DND-41 (cell line): ENCODE results near the gene NMB.

ENCODE experiments used
- ATAC-seq: fragments of 200-7000 bp; cut with Tn5 transposase; 3 replicates; pipeline ENCODE4 v1.9.1; 2021; ENCODE audit warnings: low read depth; ENCODE audit not compliant: insufficient read depth
- DNase-seq: peaks from one replicate; pipeline ENCODE4 v3.0.0-alpha.2; 2020
- H2AFZ ChIP-seq: 2 replicates; pipeline ENCODE4 v1.6.0; 2012; ENCODE audit warnings: low read depth, low read length
- H3K27ac ChIP-seq: 2 replicates; pipeline ENCODE4 v1.5.1; 2012; ENCODE audit warnings: low read length, inconsistent platforms
- H3K27me3 ChIP-seq: fragments of 200-600 bp; sonication (generic); 2 replicates; pipeline ENCODE4 v1.6.0; 2012; ENCODE audit warnings: low read length, mild to moderate bottlenecking, inconsistent platforms; ENCODE audit not compliant: insufficient read depth, poor library complexity
- H3K36me3 ChIP-seq: 2 replicates; pipeline ENCODE4 v1.5.1; 2012; ENCODE audit warnings: low read length, inconsistent platforms; ENCODE audit not compliant: insufficient read depth
- H3K4me1 ChIP-seq: 2 replicates; pipeline ENCODE4 v1.5.1; 2012; ENCODE audit warnings: mild to moderate bottlenecking, low read length; ENCODE audit not compliant: insufficient read depth
- H3K4me2 ChIP-seq: 2 replicates; pipeline ENCODE4 v1.6.0; 2012; ENCODE audit warnings: mild to moderate bottlenecking, moderate library complexity, low read length, inconsistent platforms; ENCODE audit not compliant: insufficient read depth
- H3K4me3 ChIP-seq, 2 experiments: fragments of 200-600 bp in 1 of 2; shearing (Covaris generic) in 1 of 2; 2 replicates each; pipeline ENCODE4 v1.5.1; 2012 to 2016; ENCODE audit warnings: inconsistent platforms in 2 of 2, low read length in 2 of 2, mild to moderate bottlenecking in 2 of 2, low read depth in 1 of 2, moderate library complexity in 1 of 2
- H3K79me2 ChIP-seq: 2 replicates; pipeline ENCODE4 v1.6.0; 2012; ENCODE audit warnings: low read length, inconsistent platforms; ENCODE audit not compliant: insufficient read depth
- H3K9ac ChIP-seq: 2 replicates; pipeline ENCODE4 v1.6.0; 2012; ENCODE audit warnings: low read depth, mild to moderate bottlenecking, inconsistent platforms, low read length, moderate library complexity
- H3K9me3 ChIP-seq: 2 replicates; pipeline ENCODE4 v1.5.1; 2012; ENCODE audit warnings: low read length, moderate library complexity, mild to moderate bottlenecking, inconsistent platforms; ENCODE audit not compliant: insufficient read depth, severe bottlenecking
- H4K20me1 ChIP-seq: 2 replicates; pipeline ENCODE4 v1.6.0; 2012; ENCODE audit warnings: low read length; ENCODE audit not compliant: insufficient read depth
- CTCF ChIP-seq: IDR thresholded peaks from 2 replicates; pipeline ENCODE4 v1.5.1; 2012; ENCODE audit warnings: borderline replicate concordance, low read length, moderate library complexity, mild to moderate bottlenecking; ENCODE audit not compliant: poor library complexity, severe bottlenecking; ENCODE audit errors: extremely low read depth
- EZH2 ChIP-seq: IDR thresholded peaks from 3 replicates; pipeline ENCODE4 v1.6.1; 2012; ENCODE audit warnings: borderline replicate concordance, low read depth, mild to moderate bottlenecking, moderate library complexity, low read length, inconsistent platforms; ENCODE audit not compliant: severe bottlenecking

Gene NMB

GRCh38 chr15:84659904-84660781 is 2.1 kb upstream of the NMB start:
- no peaks in the 10 kb centered on the region for H3K79me2 ChIP-seq
- H3K9me3 ChIP-seq = no peaks in the 10 kb centered on the region
- H4K20me1 ChIP-seq = no peaks in the 10 kb centered on the region; the same call in 1 of the 2 replicates
- DNase-seq = no peak
- H3K27ac ChIP-seq = no peak overlapping the region
- H3K4me2 ChIP-seq = no peak overlapping the region
- H3K9ac ChIP-seq = no peak overlapping the region
- no peak for ATAC-seq
- TF ChIP-seq EZH2 (no peak), CTCF (no peak)
- no peaks in the 10 kb centered on the region; the same call in 1 of the 2 replicates for H3K36me3 ChIP-seq
- H2AFZ ChIP-seq = no peak overlapping the region
- no peaks in the 10 kb centered on the region for H3K27me3 ChIP-seq
- peaks cover 29% of the 10 kb centered on the region for H3K4me1 ChIP-seq
- H3K4me3 ChIP-seq = no peak overlapping the region

GRCh38 chr15:84658788-84659411 is 901 bp upstream of the NMB start:
- Histone ChIP-seq H3K27me3 (no peaks in the 10 kb centered on the region), H4K20me1 (no peaks in the 10 kb centered on the region; the same call in 1 of the 2 replicates), H3K4me2 (peak overlapping the region; percentile 77), H3K36me3 (no peaks in the 10 kb centered on the region; the same call in 1 of the 2 replicates), H3K9ac (peak overlapping the region; percentile 69), H3K9me3 (no peaks in the 10 kb centered on the region), H3K27ac (peak overlapping the region; percentile 75), H3K4me3 (peak overlapping the region in 1 of 2 experiments; percentile 61; a peak in 2 of 4 replicates), H3K79me2 (peaks cover 2% of the 10 kb centered on the region), H2AFZ (peak overlapping the region; percentile 85), H3K4me1 (peaks cover 36% of the 10 kb centered on the region)
- TF ChIP-seq CTCF = no peak
- no peak for TF ChIP-seq EZH2
- ATAC-seq (no peak), DNase-seq (no peak)

GRCh38 chr15:84657748-84658079 is 285 bp downstream of the NMB start:
- no peak for DNase-seq
- no peak for ATAC-seq
- Histone ChIP-seq H3K27me3 (no peaks in the 10 kb centered on the region), H3K36me3 (peaks cover 2% of the 10 kb centered on the region), H3K4me3 (peak overlapping the region; percentile 34 to 61; a peak in 3 of 4 replicates), H3K4me1 (peaks cover 45% of the 10 kb centered on the region), H3K4me2 (peak overlapping the region; percentile 77), H3K27ac (peak overlapping the region; percentile 30; the same call in 1 of the 2 replicates), H3K79me2 (peaks cover 14% of the 10 kb centered on the region), H2AFZ (peak overlapping the region; percentile 65), H4K20me1 (no peaks in the 10 kb centered on the region; the same call in 1 of the 2 replicates), H3K9ac (peak overlapping the region; percentile 69), H3K9me3 (no peaks in the 10 kb centered on the region)
- TF ChIP-seq EZH2 = no peak
- no peak for TF ChIP-seq CTCF
